Tongue (tissue), 2 donors: Measurements from ENCODE around the gene FBXW5. TPM values are rescaled to one million over a fixed set of nuclear protein-coding genes. Genes with fewer than 3 reads are reported as not detected.
A peak's percentile ranks its signal among the peaks of the same experiment; 100 is the strongest.

ENCODE experiments used
- DNase-seq: peaks from one replicate; pipeline ENCODE4 v3.0.0-alpha.2; 2015
- total RNA-seq: library from RNA; depleted of rRNA; stranded (reverse); fragments of >200 nt; gene quantifications from one replicate; pipeline ENCODE4 v1.2.3, GENCODE V29; 2014

The FBXW5 gene
- total RNA-seq, 1 donor from 2014 or later: 95.9 TPM

DNA sequence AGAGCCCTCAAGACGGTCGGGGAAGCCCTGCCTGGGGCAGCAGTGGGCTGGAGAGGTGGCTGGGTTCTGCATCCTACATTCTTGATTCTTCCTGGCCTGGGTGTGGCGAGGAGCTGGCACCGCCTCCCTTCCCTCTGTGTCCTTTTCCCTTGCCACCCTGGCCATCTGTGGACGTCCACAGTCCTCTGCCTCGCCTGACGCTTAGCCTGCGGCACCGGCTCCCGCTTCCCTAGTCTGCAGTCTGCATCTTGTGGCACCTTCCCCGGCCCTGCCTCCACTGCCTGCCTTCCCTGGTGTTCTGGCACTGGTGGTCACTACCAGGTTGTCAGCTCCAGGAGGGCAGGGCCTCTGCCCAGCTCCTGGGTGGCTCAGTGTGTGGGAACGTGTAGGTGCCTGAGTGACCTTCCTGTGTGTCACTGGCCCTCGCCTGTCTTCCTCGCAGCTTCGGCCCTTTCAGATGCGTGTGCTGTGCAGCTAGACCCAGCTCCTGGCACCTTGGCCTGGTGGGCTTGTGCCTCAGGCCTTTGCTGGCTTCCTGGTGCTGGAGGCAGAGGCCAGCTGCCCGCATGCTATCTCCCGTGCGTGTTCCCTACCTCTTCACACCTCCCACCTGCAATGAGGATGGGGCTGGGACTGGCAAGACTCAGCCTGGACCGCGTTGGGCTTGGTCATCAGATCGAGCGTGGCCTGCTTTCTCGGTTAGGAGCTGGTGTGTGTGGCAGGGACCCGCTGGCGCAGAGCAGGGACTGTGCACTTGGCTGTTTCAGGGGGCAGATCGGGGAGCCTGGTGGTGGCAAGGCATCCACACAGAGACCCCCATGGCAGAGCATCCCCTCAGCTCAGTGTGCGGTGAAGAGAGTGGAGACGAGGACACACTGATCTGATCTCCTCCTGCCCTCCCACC lies 37.3 kb downstream of the FBXW5 start:
- no peak for DNase-seq

DNA sequence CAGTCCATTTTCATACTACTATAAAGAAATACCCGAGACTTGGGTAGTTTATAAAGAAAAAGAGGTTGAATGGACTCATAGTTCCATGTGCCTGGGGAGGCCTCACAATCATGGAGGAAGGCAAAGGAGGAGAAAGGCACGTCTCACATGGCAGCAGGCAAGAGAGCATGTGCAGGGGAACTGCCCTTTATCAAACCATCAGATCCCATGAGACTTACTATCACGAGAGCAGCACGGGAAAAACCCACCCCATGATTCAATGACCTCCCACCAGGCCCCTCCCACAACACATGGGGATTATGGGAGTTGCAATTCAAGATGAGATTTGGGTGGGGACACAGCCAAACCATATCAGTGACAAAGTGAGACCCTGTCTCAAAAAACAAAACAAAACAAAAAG lies 38.3 kb downstream of the FBXW5 start:
- DNase-seq: no peak

DNA sequence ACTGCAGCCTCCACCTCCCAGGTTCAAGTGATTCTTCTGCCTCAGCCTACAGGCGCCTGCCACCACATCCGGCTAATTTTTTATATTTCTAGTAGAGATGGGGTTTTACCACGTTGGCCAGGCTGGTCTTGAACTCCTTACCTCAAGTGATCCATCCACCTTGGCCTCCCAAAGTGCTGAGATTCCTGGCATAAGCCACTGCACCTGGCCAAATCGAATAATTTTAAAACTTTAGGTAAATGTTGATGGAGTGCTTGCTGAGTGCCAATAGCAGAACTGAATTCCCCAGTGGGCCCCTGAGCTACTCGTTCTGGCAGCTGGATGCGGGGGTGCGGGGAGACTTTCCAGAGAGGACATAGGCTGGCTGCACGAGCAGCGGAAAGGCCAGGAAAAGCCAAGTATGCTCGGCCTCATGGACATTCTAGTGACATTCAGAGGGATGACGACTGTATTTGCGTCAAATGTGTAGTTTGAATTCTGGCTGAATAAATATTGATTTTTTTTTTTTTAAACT lies 41.4 kb downstream of the FBXW5 start:
- DNase-seq: peak; percentile 39

DNA sequence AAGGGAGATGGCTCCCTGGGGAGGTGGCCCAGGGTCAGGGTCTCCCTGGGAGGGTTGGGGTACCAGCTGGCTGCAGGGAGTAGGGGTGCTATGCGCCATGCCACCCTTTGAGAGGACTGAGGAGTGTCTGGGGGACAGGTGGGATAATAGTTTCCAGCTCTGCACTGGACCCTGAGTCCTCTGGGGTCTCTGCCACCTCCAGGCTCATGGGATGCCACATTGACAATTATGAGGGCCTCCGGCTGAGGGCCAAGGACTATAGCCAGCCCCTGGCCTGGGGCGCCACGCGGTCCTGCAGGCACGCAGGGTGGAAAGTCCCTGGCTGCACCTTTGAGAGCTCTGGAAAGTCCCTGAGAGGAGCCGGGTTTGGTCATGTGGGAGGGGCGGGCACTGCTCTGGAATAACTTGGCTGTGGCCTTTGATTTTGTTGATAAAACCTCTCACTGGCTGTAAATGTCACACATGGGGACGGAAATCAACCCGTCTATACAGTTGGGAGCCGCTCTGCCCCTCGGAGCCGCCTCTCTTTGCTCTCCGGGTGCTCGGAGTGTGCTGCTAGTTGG lies 42.2 kb downstream of the FBXW5 start:
- DNase-seq: peak; percentile 47

DNA sequence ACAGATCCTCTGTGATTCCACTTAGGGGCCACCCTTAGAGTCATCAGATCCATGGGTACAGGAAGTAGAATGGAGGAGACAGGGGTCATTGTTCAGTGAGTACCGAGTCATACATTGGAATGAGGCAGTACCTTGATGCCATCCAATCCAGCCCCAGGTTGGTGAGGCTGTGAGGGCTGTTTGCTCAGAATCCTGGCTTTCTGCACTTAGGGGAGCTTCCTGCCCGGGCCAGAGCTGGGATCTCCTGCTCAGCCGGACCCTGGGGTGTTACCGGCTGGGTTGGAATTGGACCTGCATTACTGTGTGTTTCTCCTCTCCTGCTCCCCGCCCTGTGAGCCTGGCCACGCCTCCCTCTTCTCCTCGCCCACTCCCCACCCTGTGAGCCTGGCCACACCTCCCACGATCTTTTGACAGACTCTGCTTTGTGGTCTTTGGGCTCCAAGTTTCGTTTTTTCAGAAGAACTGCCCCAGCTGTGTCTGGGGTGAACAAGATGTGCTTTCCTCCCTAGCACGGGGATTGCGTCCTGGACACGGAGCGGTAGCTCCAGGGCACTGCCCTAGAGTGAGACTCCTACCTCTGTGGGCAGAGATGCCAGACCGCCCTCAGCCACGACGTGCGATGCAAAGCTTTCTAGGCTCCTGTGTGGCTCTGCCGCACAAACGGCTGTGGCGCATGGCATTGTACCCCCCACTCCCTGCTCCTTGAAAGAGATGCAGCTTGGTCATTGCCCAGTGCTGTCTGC lies 42.9 kb downstream of the FBXW5 start:
- DNase-seq: peak; percentile 13

DNA sequence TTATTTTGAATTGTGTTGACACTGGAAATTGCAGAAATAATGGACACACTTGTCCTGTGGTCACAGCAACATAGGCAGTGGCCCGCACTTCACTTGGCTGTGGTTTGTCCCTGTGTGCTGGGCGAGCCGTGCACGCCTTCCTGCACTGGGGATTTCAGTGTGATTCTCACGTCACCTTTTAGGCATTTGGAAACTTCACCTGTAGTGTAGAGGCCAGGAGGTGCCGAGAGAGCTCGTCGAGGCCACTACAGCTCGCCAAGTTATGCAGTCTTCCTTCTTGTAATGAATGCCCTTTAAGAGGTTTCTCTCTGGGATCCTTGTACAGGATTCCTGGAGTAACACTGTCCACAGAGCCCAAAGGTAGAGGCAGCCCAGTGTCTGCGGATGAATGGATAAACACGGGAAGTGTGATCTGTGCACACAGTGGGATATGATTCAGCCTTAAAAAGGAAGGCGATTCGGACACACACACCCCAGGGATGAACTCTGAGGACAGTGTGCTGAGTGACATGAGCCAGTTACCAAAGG lies 43.5 kb downstream of the FBXW5 start:
- DNase-seq: no peak

DNA sequence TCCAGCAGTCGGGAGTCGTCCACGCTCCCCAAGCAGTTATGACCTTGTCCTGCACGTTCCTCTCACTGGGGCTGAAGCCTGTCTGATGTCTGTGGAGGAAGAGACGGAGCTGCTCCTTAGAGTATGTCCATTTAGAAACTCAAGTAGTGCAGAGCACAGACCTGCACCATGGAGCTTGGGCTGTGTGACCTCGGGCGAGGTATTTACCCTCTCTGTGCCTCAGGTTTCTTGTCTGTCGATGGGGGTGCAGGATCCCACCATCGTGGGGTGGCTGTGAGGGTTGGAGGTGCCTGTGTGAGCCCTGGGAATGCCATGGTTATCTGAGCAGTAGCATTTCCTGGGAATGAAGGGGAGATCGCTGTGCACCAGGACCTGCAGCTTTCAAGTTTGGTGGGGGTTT lies 44.0 kb downstream of the FBXW5 start:
- DNase-seq: no peak

DNA sequence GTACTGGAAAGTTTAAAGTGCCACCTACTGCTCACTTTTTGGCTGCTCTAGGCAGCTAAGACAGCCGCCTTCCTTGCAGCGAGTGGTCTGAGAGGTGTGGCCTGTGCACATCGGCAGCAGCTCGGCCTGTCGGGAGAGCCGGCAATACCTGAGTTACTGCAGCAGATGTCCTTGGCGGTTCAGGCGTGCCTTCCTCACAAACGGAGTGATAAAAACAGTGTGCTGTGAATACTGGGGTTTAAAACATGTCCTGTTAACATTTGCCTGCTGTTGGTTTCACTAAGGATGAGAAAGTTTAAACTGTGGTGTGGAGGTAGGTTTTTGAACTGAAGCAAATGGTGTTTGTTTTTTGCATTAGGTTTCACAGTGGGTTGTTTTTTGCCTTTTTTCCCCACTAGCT lies 45.3 kb downstream of the FBXW5 start:
- DNase-seq: no peak

DNA sequence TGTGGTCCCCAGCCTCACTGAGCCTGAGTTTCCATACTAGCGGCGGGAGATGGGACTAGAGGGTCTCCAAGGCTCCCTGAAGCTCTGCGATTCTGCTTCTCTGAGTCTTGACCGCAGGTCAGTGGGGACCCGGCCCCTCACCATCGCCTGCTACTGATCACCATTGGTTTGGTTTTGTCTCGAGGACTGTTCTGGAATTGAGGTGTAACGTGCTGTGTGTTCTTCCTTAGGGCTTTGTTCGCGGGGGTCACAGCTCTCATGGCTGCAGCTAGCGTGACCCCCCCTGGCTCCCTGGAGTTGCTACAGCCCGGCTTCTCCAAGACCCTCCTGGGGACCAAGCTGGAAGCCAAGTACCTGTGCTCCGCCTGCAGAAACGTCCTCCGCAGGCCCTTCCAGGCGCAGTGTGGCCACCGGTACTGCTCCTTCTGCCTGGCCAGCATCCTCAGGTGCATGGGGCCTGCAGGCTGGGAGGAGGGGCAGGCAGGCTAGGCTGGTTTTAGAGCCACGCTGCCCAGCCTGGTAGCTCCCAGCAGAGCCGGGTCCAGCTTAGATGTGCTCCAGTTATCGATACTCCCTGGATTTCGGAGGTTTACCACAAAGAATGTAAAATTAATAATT lies 45.9 kb downstream of the FBXW5 start:
- DNase-seq: no peak

DNA sequence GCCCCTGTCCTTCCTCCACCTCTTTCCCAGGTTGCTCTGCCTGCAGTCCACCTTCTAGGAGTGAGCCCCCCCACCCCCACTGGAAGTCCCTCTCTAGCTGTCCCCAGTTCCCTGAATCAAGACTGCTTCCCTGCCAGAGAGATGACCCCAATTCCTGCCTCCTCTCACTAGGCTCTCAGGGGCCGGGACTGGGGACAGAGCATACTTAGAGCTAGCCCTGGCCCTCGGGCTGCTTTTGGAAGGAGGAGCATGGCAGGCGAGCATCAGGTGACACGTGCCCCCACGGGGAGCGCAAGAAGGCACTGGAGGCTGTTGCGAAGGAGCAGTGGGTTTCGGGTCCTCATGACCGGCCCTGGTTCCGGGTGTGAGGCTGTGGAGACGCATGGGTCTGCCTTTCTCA lies 48.5 kb downstream of the FBXW5 start:
- DNase-seq: no peak

DNA sequence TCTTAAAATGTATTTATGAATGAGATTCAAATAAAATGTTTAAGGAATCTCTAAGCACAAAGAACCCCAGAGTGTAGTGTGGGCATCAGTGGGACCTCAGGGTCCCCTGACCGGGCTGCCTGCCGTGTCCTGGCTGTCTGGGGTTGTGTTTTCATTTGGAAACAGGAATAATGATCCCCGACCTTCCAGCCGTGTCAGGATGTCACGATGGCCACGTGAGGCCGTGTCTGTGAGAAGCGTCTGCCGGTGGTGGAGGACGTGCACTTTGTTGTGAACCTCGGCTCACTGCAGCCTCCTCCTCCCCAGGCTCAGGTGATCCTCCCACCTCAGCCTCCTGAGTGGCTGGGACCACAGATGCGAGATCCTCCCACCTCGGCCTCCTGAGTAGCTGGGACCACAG lies 53.9 kb downstream of the FBXW5 start:
- DNase-seq: no peak

Other genes starting within 250 kb of the FBXW5 start
- gene DIPK1B, start 232.2 kb downstream of the FBXW5 start, total RNA-seq: 18.3 TPM
- gene LCN10, start 201.8 kb downstream of the FBXW5 start, total RNA-seq: not detected
- not detected for gene LCN6, start 196.2 kb downstream of the FBXW5 start, total RNA-seq
- gene LCN8, start 186.5 kb downstream of the FBXW5 start, total RNA-seq: 2.1 TPM
- not detected for gene LCN15, start 180.2 kb downstream of the FBXW5 start, total RNA-seq
- gene TMEM141, start 153.4 kb downstream of the FBXW5 start, total RNA-seq: 50.2 TPM
- not detected for gene CCDC183, start 148.4 kb downstream of the FBXW5 start, total RNA-seq
- 55.0 TPM for gene RABL6, start 136.8 kb downstream of the FBXW5 start, total RNA-seq
- gene AJM1, start 102.3 kb downstream of the FBXW5 start, total RNA-seq: 2.2 TPM
- 54.4 TPM for gene PHPT1, start 95.3 kb downstream of the FBXW5 start, total RNA-seq
- 3.8 TPM for gene MAMDC4, start 92.4 kb downstream of the FBXW5 start, total RNA-seq
- 221 TPM for gene EDF1, start 78.4 kb downstream of the FBXW5 start, total RNA-seq
- 16.1 TPM for gene TRAF2, start 58.2 kb downstream of the FBXW5 start, total RNA-seq
- 1.4 TPM for gene C8G, start 505 bp upstream of the FBXW5 start, total RNA-seq
- gene LCN12, start 7.5 kb upstream of the FBXW5 start, total RNA-seq: 0.82 TPM
- 10.2 TPM for gene PTGDS, start 32.8 kb upstream of the FBXW5 start, total RNA-seq
- gene LCNL1, start 38.3 kb upstream of the FBXW5 start, total RNA-seq: 0.31 TPM
- gene PAXX, start 47.7 kb upstream of the FBXW5 start, total RNA-seq: 21.7 TPM
- 4.9 TPM for gene CLIC3, start 51.8 kb upstream of the FBXW5 start, total RNA-seq
- gene ABCA2, start 83.5 kb upstream of the FBXW5 start, total RNA-seq: 16.6 TPM
- 0.10 TPM for gene FUT7, start 87.3 kb upstream of the FBXW5 start, total RNA-seq
- 27.0 TPM for gene NPDC1, start 101.4 kb upstream of the FBXW5 start, total RNA-seq
- gene ENTPD2, start 109.3 kb upstream of the FBXW5 start, total RNA-seq: 7.3 TPM
- gene SAPCD2, start 125.8 kb upstream of the FBXW5 start, total RNA-seq: 5.6 TPM
- 3.2 TPM for gene UAP1L1, start 132.8 kb upstream of the FBXW5 start, total RNA-seq
- gene MAN1B1, start 142.2 kb upstream of the FBXW5 start, total RNA-seq: 59.5 TPM
- 22.8 TPM for gene DPP7, start 170.0 kb upstream of the FBXW5 start, total RNA-seq
- gene GRIN1, start 194.4 kb upstream of the FBXW5 start, total RNA-seq: 1.1 TPM
- 18.9 TPM for gene LRRC26, start 225.3 kb upstream of the FBXW5 start, total RNA-seq
- not detected for gene TMEM210, start 227.3 kb upstream of the FBXW5 start, total RNA-seq
- 29.8 TPM for gene ANAPC2, start 243.8 kb upstream of the FBXW5 start, total RNA-seq
- 57.3 TPM for gene SSNA1, start 243.9 kb upstream of the FBXW5 start, total RNA-seq